GM18870 (cell line): Measurements from ENCODE around the gene HES4.
"Not testable (repeated sequence)": the region's sequence is repeated elsewhere in the genome, so short reads cannot be mapped to it uniquely, and the experiment has no call there.

ENCODE experiments used
- ATAC-seq: cut with Tn5 transposase; IDR thresholded peaks from one replicate; pipeline ENCODE4 v1.9.1; 2021; ENCODE audit warnings: moderate library complexity; ENCODE audit not compliant: unreplicated experiment

Gene HES4

DNA sequence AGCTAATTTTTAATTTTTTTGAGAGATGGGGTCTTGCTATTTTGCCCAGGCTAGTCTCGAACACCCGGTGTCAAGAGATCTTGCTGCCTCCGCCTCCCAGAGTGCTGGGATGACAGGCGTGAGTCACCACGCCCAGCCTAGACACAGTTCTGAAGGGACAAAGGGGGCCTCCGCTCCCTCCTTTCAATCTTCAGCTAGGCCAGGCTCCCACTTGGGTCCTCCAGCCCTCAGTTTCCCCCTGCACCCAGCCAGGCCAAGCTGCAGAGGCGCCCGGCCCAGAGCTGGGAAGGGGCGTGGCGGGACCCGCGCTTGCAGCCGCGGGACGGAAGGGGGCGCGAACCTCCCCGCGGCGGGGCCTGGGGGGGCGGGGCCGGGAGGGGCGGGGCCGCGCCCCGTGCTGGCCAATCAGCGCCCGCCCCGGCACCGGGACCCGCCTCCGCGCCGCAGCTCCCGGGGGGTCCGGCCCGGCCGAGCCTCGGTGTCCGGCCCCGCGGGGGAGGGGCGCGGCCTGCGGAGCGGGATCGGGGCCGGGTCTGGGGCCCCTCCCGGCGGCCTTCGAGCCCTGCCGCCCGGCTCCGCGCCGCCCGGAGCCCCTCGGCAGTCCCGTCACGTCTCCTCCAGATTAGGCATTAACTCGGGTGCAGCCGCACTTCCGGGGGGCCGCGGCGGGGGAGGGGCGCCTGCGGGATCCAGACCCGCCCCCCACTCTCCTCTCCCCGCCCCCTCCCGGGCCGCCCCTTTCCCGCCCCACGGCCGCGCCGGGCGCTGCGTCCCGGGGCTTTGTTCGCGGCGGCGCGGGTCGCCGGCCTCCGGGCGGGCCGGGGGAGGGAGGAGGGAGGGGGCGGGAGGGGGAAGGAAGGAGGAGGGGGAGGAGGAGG is 19.5 kb upstream of the HES4 start:
- ATAC-seq, result peak; percentile 43

- ATAC-seq, result not testable (repeated sequence)
Observed at GRCh38 chr1:1018321-1018685, 18.4 kb upstream of the HES4 start.

- ATAC-seq, result not testable (repeated sequence)
Observed at GRCh38 chr1:1017397-1018320, 17.8 kb upstream of the HES4 start.

DNA sequence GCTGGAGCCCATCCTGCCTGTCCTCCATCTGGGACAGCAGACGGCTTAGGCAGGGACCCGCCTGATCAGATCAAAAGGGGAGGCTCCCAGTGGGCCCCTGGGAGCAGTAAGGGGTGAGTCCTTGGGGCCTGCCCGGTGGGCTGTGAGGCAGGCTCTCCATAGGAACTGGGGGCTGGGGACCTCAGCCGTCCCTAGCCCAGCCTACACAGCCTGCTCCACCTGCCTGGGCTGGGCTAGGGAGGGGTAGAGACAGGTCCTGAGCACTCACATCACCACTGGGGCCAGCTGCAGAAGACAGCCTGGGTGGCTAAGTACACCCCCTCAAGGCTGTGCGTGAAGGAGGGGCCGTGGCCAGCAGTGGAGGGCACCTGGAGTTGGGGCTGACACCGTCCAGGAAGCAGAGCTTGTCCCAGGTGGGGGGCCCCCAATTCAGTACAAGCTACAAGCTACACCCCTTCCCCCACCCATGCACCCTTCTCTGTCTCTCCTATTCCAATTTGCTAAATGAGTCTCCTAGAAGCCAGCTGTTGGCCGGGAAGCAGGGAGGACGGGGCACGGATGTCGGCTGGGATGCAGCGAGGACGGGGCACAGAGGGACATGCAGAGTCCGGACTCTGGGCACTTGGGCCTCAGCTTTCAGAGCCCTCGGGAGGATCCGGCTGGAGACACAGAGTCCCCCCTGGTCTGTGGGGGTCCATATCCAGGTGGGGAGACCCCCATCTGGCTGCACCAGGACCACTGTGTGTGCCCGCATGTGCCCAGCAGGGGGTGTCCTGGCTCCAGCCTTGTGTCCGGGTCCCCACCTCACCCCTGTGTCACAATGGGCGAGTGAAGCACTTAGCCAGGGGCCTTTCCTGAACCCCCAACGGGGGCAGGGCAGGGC is 15.1 kb upstream of the HES4 start:
- no peak for ATAC-seq

DNA sequence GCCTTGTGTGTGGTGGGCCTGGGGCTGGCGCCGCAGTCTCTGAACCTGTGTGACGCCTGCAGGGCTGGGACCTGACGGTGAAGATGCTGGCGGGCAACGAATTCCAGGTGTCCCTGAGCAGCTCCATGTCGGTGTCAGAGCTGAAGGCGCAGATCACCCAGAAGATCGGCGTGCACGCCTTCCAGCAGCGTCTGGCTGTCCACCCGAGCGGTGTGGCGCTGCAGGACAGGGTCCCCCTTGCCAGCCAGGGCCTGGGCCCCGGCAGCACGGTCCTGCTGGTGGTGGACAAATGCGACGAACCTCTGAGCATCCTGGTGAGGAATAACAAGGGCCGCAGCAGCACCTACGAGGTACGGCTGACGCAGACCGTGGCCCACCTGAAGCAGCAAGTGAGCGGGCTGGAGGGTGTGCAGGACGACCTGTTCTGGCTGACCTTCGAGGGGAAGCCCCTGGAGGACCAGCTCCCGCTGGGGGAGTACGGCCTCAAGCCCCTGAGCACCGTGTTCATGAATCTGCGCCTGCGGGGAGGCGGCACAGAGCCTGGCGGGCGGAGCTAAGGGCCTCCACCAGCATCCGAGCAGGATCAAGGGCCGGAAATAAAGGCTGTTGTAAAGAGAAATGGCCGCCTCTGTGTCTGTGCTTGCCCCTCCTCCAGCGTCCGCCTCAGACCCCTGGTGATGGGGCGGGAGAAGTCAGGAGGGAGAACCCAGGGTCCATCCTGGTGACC is 14.2 kb upstream of the HES4 start:
- no peak for ATAC-seq

DNA sequence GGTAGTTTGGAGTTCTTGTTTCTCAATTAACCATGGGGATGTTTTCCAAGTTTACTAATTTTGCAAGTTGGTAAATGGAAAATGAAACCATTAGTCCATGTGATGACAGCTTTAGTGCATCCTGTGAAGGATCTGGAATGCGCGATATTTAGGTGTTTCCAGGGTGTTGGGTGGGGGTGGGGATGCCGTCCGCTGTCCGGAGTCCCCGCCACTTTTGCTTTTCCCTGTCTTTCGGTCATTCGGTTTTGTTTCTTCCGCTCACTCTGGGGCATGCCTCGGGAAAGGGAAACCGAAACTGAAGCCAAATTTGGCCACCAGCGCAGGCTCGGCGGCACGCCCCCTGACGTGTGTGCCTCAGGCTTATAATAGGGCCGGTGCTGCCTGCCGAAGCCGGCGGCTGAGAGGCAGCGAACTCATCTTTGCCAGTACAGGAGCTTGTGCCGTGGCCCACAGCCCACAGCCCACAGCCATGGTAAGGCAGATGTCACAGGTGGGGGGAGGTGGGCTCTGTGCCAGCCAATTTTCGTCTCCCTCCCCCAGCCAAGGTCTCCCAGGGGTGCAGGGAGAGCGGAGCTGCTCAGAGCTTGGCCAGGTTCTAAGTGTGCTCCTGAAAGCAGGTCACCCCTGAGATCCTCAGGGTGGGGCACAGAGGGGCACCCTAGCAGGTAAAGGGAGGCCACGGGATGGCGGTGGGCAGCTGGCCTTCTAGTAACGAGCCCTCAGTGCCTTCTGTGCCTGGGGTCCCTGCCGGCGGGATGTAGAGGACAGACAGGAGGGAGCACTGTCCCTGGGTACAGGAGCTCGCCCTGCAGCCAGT is 13.4 kb upstream of the HES4 start, which contains the start of gene ISG15:
Gene ISG15 (plus strand): TSS at position 393 of the 817 bp plus-strand sequence. CDS start 77 bp downstream, at position 470.
- ATAC-seq, result peak; percentile 52

DNA sequence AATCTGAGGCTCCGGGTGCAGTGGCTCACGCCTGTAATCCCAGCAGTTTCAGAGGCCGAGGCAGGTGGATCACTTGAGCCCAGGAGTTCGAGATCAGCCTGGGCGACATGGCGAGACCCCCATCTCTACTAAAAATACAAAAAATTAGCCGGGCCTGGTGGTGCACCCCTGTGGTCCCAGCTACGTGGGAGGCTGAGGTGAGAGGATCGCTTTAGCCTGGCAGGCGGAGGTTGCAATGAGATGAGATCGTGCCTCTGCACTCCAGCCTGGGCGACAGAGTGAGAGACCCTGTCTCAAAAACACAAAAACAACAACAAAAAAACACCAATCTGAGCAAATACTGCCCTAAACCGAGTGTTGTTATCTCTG is 12.8 kb upstream of the HES4 start:
- ATAC-seq, result not testable (repeated sequence)

- no peak for ATAC-seq
Observed at GRCh38 chr1:1011396-1011949, 11.6 kb upstream of the HES4 start.

DNA sequence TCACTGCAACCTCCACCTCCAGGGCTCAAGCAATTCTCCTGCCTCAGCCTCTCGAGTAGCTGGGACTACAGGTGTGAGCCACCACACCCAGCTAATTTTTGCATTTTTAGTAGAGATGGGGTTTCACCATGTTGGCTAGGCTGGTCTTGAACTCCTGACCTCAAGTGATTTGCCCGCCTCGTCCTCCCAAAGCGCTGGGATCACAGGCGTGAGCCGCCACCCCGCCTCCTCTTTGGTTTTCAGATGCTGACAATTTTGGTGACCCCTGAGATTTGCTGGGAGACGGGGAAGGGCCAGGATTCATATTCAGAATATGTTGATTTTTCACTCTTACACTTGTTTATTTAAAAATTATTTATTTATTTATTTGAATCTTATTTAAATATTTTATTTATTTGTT is 10.2 kb upstream of the HES4 start:
- not testable (repeated sequence) for ATAC-seq

GRCh38 chr1:1006305-1007159 is 6.6 kb upstream of the HES4 start:
- no peak for ATAC-seq

GRCh38 chr1:1005774-1006304 is 5.9 kb upstream of the HES4 start:
- no peak for ATAC-seq

DNA sequence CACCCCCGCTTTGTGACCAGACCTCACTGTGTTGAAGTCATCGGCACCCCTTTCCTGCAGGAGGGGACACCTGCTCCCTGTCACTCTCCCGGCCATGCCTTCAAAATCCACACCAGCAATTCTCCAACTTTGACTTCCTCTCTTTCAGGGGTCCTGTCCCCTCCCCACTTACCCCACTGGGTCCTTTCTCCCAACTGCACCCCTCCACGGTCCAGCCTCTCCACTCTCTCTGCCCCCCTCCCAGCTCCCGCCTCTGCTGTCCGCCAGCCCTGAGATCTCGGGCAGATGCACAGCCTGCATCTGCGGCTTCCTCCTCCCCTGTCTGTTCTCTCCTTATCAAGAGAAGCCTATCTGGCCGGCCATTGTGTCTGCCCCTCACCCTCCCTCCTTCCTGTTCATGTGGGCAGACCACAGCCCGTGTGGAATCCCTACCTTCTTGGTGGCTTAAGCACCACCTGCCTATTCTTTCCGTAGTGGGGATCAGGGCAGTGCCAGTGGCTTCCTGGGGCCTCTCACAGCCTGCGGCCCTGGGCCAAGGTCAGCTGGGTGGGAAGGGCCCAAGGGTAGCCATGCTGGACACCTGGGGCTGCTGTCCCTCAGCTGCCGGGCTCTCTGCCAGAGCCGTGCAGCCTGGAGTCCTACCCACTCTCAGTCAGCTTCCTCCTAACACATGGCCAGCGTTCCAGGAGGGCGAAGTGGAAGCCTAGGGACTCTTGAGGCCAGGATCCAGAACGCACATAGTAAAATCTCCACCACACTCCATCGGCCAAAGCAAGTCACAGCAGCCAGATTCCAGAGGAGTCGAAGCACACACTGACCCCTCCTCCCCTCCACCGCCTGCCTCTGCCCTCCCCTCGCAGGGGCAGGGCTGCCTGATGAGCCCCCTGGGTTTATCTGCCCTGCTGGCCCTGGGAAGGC is 5.1 kb upstream of the HES4 start:
- ATAC-seq, result no peak

GRCh38 chr1:1004420-1004779 is 4.5 kb upstream of the HES4 start:
- no peak for ATAC-seq

- ATAC-seq, result no peak
Observed at GRCh38 chr1:1003618-1004419, 3.9 kb upstream of the HES4 start.

GRCh38 chr1:1001057-1001783 is 1.3 kb upstream of the HES4 start:
- no peak for ATAC-seq
